ENCODE measurements around the gene BMPER.
"Not testable (repeated sequence)": the region's sequence is repeated elsewhere in the genome, so short reads cannot be mapped to it uniquely, and the experiment has no call there.

Gene BMPER

GRCh38 chr7:34153656-34154270, 248.4 kb downstream of the BMPER start:
- no peak for DNase-seq

GRCh38 chr7:34155220-34155908, 250.0 kb downstream of the BMPER start:
- DNase-seq, result no peak

DNA sequence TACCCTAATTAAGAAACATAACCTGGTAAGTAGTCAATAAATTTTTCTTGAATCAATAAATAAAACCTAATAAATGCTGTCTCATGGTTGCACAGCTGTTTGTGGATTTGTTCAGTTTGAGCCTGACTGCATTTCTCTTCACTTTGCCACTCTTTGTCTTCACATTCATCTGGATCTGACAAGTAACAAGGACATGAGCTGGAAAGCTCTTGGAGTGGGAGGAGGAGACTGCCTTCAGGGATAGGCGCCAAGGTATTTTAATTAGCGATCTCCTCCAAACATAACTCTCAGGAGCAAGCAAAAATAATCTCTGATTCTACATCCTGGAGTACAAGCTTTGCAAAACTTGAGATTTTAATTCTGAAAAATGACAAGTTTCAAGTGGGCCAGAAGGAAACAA, 251.0 kb downstream of the BMPER start:
- no peak for DNase-seq

DNA sequence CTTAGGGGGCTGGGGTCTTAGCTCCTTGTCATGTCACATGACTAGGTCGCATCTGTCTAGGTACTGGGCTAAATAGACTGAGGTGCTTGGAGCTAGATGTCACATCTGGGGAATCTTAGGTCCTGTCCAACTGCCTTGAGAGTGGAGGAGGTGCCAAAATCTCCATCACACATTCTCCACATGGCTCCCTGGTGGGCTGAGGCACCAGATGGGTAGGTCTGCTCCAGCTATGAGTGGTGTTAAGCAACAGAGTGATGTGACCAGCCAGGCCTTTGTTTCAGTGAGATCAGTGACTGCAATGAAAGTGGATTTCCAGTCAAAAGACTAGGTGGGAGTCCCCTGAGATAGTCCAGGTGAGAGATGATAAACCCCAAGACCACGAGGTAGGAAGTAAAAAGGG, 251.8 kb downstream of the BMPER start:
- no peak for DNase-seq

DNA sequence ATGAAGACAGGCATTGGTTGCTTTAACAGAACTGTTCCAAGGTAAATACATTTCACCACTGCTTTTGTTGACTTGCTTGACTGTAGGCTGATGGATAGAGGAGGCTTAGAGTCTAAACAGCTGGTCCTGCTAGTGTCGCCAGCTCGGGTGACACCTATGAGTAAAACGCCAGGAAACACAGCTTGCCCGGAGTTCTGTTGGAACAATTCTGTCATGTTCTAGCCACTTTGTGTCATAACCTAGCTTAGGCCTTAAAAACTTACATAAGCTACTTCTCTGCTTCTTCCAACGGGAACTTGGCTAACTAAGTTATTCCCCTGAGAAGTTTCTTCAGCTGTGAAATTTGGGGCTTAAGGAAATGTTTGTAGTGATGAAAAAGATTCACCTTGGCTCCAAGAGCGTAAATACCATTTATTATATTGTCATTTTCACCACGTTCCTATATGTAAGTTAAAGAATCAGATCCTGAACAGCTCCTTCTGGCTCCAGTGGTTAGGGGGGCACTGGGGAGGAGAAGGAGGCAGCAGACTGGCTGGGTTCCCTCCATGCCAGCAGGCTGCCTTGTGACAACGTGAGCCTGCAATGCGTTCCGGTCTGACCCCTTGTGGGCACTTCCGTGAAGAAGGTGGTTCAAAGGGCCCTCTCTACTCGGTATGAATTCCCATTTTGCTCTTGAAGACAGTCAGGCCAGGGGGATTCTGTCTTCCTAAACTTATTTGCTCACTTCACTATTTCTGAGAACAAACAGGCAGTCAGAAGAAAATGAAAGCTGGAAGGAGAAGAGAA, 253.2 kb downstream of the BMPER start:
- DNase-seq, result no peak

DNA sequence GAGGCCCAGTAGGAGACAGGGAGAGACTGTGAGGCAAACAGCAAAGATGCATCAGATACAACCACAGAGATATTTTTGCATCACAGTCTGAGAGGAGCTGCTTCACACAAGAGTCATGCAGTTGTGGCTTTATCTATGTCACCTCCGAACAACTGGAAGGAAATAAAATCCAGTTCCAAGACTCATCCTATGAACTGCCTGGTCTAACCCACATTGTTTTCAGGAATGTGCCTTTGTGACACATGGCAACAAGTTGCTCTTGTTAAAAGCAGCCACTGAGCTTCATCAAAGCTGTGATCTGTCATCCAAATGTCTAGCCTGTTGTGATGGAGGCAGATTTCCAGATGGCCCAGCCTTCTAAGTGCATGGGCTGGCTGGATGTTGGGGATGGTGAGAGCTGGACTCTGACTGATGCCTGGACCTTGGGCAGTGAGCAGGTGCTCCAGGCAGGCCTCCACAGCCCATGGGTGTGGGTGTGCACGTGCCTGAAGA, 255.0 kb downstream of the BMPER start:
- DNase-seq, result no peak

DNA sequence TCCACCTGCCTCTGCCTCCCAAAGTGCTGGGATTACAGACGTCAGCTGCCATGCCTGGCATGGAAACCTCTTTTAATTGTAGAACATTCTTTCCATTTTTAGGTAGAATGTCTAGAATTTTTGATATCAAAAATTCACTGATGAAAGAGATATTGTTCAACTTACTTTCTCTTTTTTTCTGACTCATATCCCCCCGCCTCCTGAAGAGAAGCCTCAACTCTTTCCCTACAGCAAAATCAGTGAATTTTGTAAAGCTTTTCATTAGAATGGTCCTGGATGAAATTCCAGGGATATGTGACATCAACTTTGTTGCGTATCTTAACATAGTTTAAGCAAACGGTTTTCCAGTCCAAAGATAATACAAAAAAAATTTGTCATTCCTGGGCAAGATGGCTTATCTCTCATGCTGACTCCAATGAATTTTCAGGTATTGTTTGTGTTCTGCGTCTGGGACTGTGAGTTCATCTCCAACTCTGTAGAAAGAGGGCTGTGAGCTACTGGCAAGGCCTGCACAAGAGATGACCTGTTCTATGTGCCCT, 256.8 kb downstream of the BMPER start:
- DNase-seq, result no peak

DNA sequence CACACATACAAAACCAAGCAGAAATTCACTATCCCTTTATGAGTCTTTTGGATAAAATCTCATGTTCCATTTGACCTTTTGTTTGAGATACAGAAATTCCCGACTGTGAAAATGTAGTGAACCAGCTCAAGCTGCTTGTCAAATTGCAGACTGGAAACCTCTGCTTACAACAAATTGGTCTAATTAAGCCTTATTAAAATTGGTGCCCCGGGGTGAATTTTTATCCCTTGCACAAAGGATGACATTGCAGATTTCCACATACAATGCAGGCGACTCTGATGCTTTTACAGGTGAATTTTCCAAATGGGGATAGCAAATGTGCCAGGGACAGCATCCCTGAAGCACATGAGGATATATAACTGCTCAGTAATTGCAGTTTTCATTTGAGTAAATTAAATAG, 257.3 kb downstream of the BMPER start:
- no peak for DNase-seq

DNA sequence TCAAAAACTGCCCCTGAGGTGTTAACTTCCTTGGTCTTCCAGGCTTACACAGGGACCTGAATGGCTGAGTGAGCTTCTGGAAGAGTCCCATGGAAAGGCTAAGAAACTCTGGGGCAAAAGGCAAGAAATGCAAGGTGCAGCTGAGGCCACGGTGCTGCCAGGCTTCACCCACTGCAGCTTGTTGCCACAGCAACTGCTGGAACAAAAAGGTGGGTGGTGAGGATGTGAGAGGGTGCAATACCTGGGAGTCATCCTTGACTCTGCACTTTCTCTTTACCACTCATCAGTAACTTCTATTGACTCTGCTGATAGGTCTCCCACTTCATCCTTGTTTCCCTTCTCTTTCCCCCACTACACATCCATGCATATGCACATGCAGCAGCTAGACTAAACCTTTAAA, 258.6 kb downstream of the BMPER start:
- no peak for DNase-seq

DNA sequence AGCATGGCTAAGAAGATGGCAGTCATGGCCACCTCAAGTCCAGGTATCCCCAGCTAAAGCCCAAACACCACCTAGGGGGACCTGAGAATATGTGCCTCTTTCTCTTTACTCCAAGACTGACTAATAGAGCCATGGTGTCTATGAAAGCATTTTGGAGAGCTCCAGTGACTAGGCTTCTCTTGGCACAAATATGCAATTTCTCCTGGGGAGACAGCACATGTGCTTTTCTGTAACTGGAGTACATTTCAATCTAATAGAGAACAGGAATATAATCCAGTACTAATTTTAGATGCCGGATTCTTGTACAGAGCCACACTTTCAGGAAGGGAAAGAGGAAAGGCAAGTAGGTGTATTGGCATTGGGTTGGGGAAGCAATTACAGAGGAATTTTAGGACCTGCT, 260.1 kb downstream of the BMPER start:
- DNase-seq, result no peak

GRCh38 chr7:34165927-34166550, 260.7 kb downstream of the BMPER start:
- no peak for DNase-seq

DNA sequence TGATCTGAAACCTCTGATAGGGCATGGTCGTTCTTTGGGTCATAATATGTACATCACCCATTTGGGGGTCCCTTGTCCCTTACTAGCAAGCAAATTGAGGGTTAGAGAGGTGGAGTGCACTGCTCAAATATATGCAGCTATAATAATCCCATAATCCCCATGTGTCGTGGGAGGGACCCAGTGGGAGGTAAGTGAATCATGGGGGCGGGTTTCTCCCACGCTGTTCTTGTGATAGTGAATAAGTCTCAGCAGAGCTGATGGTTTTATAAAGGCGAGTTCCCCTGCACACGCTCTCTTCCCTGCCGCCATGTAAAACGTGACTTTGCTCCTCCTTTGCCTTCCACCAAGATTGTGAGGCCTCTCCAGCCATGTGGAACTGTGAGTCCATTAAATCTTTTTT, 262.7 kb downstream of the BMPER start:
- no peak for DNase-seq

DNA sequence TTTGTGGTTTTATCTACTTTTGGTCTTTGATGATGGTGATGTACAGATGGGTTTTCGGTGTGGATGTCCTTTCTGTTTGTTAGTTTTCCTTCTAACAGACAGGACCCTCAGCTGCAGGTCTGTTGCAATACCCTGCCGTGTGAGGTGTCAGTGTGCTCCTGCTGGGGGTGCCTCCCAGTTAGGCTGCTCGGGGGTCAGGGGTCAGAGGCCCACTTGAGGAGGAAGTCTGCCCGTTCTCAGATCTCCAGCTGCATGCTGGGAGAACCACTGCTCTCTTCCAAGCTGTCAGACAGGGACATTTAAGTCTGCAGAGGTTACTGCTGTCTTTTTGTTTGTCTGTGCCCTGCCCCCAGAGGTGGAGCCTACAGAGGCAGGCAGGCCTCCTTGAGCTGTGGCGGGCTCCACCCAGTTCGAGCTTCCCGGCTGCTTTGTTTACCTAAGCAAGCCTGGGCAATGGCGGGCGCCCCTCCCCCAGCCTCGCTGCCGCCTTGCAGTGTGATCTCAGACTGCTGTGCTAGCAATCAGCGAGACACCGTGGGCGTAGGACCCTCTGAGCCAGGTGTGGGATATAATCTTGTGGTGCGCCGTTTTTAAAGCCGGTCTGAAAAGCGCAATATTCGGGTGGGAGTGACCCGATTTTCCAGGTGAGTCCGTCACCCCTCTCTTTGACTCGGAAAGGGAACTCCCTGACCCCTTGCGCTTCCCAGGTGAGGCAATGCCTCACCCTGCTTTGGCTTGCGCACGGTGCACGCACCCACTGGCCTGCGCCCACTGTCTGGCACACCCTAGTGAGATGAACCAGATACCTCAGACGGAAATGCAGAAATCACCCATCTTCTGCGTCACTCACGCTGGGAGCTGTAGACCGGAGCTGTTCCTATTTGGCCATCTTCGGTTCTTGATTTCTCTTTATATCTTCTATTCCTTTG, 269.6 kb downstream of the BMPER start:
- not testable (repeated sequence) for DNase-seq

DNA sequence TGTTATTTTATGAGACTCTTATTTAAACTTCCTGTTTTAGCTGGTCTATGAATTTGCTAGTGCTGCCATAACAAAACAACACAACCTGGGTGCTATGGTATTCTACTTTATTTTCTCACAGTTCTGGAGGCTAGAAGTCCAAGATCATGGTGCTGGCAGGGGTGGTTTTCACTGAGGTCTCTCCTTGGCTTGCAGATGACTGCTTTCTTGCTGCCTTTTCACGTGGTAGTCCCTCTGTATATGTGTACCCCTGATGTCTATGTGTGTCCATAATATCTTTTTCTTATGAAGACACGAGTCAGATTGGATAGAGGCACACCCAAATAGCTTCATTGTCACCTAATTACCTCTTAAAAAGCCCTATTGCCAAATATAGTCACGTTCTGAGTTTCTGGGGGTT, 270.5 kb downstream of the BMPER start:
- DNase-seq, result no peak

GRCh38 chr7:34177476-34177875, 272.1 kb downstream of the BMPER start:
- DNase-seq, result no peak

- no peak for DNase-seq
These were observed 276.1 kb downstream of the BMPER start for GRCh38 chr7:34181271-34181958.

- no peak for DNase-seq
These were observed 279.1 kb downstream of the BMPER start for GRCh38 chr7:34184466-34184865.

GRCh38 chr7:34187798-34188307, 282.5 kb downstream of the BMPER start:
- no peak for DNase-seq

GRCh38 chr7:34189031-34189430, 283.7 kb downstream of the BMPER start:
- DNase-seq, result no peak

GRCh38 chr7:34190299-34190698, 285.0 kb downstream of the BMPER start:
- no peak for DNase-seq

- DNase-seq, result no peak
These were observed 285.8 kb downstream of the BMPER start for GRCh38 chr7:34191162-34191561.

Measured in NCI-H1436 treated with DMSO at 0.1 percent for 48 hours (cell line).